Erythroblast (primary cell): ENCODE results near the gene ZSCAN2.

Source experiments
- GATA1 ChIP-seq: IDR thresholded peaks from 2 replicates; pipeline ENCODE4 v1.6.1; 2011; ENCODE audit warnings: low read depth, mild to moderate bottlenecking, control low read depth, low read length, moderate library complexity
- POLR2A ChIP-seq: IDR thresholded peaks from 2 replicates; pipeline ENCODE4 v1.6.1; 2011; ENCODE audit warnings: mild to moderate bottlenecking, low read length

- TF ChIP-seq POLR2A (no peak), GATA1 (no peak)
These were observed 70.4 kb downstream of the ZSCAN2 start for GRCh38 chr15:84671211-84671610.
